ENCODE data around the gene WDR88.
"Not testable (repeated sequence)": the region's sequence is repeated elsewhere in the genome, so short reads cannot be mapped to it uniquely, and the experiment has no call there.

Gene WDR88

DNA sequence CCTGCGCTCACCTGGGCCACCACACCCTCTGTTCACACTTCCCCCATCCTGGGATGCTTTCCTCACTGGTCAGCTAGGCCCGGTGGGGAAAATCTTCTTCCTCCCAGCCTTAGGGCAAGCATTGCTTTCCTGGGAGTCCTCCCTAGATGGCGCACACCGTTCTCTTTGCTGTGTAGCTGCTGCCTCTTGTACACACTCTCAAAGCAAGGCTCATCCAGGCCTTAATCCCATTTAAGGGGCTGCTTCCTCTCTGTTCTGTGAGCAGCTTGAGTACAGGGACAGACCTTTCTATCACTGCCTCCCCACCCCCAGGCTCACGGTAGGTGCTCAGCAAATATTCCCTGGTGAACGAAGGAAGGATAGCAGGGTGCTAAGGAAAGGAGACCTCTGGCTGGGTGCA is 82.7 kb downstream of the WDR88 start:
- DNase-seq: no peak

DNA sequence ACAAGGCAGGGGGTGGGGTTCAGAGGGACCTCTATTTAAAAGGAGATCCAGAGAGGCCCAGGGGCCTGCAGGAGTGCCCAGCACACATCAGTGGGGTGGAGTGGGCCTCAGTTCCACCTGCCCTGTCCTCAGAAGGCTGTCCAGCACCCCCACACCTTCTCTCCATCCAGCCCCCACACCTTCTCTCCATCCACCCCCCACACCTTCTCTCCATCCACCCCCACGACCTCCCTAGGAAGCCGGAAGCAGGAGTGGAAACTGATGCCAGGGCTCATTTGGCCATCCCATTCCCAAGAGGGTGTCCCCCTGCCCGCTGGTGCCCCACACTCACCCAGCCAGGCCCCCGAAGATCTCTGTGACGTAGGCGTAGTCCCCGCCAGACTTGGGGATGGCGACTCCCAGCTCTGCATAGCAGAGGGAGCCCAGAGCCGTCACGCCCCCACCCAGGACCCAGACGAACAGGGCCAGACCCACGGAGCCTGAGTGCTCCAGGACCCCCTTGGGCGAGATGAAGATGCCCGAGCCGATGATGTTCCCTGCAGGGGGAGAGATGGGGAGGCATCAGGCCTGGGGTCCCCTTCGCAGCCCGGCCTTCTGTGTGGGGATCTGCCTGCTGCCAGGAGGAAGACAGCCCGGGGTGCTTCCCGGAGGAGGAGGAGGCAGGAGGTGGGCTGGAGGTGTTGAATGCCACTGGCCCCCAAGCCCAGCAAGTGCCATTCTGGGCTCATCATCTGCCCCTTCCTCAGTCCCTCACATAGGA is 83.7 kb downstream of the WDR88 start:
- DNase-seq: no peak

DNA sequence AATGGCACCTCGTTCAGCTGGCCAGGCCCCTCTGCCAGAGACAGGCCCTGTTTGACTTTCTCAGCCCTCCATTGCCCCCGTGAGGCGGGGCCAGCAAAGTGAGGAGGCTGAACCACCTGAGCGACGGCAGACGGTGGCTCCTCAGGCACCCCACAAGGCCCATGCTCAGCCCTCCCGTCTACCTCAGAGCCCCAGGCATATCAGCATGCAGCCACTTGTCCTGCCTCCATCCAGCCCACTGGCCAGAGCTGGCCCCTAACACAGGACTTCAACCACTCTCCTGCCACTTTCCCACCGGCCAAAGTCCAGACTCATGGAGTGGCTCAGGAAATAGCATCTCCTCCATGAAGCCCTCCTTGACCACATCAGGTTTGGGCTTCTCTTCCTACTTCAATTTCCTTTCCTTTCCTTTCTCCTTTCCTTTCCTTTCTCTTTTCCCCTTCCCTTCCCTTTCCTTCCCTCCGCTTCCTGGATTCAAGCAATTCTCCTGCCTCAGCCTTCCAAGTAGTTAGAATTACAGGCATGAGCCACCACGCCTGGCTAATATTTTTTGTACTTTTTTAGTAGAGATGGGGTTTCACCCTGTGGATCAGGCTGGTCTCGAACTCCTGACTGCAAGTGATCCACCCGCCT is 84.4 kb downstream of the WDR88 start:
- no peak for DNase-seq

DNA sequence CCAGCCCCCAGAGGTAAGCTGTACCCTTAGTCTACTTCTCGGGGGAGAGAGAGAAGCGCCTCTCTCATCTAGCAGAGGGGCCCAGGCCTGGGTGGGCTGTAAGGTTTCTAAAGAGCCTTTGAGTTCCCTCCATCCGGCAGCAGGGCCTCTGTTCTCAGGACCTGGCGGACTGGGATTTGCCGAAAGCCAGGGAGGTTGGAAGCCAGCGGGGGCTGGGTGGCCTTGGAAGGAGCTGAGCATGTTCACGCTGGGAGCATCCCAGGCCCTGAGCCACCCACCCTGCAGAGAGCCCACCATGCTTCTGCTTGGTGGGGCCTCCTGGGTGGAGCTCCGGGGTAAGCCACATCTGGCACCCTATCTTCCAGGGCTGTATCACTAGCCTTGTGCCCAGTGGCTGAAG is 86.0 kb downstream of the WDR88 start:
- no peak for DNase-seq

DNA sequence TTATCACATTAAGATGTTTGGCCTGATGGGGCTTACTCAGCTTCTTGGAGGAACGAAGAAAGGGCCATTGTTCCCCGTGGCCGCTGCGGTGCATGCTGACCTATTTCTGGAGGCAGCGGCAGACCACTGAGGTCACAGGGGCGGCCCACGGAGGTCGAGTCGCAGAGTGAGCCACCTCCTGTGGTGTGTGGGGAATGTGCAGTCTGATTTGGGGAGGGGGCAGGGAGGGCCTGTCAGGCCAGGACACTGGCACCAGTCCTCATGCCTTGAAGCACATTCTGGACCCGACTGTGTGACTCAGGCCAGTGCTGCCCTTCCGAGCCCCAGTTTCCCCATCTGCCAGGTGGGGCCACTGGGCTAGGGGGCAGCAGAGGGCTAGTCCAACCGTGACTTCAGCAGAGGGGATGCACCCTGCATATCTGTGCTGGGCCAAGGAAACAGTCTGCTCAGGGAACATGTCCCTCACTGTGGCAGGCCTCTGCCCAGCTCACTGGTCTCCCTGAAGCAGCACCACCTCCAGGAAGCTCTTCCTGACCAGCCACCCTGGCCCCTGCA is 87.4 kb downstream of the WDR88 start:
- no peak for DNase-seq

DNA sequence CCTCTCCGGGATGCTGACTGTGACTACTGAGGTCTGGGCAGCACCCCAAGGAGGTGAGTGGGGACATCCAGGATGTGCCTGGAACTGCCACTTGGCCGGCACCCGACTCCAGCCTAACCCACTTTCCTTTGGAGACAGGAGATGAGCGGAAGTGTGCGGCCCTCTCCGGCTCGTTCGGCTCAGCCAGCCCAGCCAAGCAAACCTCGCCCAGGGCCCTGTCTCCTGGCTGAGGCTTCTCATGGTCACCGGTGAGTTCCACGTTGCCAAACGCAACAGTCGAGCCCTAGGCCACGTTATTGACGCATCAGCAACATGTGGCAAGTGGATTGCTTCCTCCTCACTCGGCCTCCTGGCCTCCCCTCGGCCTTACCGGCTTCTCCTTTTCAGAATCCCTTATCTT is 88.2 kb downstream of the WDR88 start:
- no peak for DNase-seq

DNA sequence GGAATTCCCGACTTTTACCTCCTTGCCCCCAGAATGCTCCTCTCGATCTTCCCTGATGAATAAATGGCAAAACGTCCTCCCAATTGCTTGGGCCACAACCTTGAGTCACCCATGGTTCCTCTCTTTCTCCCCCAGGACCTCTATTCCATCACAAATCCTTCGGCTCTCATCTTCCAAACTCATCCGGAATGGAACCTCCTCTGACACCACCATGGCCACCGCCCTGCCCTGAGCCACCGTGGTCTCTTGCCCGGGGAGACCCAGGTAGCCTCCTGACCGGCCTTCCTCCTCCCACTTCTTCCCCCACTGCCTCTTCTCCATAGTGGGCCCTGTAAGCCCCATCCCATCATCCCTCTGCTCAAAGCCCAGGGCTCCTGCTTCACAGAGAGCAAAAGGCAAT is 88.8 kb downstream of the WDR88 start:
- DNase-seq: no peak

DNA sequence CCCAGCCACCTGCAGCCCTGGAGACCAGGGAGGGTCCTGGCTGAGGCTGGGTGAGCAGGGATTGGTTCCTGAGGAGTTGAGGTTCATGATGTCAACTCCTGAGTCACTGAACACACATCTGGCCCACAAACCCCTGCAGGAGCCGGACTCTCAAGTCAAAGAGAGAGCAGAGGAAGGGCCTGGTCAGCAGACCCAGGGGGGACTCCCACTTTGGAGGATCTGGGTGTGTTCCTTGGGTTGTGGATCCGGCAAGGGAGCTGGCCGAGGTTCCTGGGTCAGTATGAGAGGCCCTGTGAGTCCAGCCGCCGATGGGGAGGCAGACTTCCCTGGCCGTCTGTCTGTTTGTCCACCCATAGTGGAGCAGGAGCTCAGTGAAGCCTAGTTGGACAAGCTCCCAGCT is 89.7 kb downstream of the WDR88 start:
- DNase-seq: no peak

DNA sequence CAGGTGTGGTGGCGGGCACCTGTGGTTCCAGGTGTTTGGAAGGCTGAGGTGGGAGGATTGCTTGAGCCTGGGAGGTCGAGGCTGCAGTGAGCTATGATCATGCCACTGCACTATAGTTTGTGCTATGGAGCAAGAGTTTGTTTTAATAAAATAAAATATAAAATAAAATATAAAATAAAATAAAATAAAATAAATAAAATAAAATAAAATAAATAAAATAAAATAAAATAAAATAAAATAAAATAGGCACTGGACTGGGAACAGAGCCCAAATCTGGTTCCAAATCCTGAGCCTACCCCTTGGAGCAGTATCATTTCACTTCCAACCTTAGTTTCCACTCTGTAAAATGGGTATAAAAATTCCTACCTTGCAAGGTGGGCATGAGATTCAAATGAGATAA is 90.3 kb downstream of the WDR88 start:
- DNase-seq: not testable (repeated sequence)

DNA sequence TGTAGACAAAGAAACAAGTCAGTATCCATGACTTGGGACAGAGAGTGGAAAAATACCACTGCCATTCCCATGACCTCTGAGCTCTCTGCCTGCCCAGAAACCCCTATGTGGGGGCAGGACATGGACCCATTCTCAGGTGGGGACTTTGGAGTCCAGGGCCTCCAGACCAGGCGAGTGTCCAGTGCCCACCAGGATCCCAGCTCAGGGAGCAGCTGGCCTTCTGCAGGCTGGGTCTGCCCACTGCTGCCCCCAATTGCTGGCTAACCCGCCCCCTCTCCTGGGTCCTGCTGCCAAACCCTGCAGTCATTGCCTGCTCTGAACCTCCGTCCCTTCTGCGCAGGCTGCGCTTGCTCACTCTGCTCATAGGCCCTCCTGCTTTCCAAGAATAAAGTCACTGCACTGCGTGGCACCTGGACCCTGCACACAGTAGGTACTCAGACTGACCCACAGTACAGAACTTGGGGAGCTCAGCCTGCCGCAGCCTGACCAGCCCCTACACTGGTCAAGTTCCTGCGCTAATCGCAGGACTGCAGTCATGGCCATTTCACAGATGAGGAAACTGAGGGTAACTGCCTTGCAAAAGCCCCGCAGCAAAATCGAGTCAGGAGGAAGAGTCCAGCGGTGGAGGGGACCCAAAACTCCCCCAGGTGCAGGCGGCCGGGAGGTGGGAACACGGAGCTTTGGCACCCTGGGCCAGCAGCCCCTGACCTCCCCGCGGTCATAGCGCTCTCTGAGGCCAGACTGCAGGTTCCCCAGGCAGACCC is 93.0 kb downstream of the WDR88 start:
- DNase-seq: no peak
